GM19193 (cell line): Measurements from ENCODE around the gene SKP1.

Experiments used
- POLR2A ChIP-seq: IDR thresholded peaks from 4 replicates; pipeline ENCODE4 v1.6.1; 2011; ENCODE audit not compliant: insufficient read depth, insufficient read length; ENCODE audit errors: extremely low read depth

Gene SKP1

DNA sequence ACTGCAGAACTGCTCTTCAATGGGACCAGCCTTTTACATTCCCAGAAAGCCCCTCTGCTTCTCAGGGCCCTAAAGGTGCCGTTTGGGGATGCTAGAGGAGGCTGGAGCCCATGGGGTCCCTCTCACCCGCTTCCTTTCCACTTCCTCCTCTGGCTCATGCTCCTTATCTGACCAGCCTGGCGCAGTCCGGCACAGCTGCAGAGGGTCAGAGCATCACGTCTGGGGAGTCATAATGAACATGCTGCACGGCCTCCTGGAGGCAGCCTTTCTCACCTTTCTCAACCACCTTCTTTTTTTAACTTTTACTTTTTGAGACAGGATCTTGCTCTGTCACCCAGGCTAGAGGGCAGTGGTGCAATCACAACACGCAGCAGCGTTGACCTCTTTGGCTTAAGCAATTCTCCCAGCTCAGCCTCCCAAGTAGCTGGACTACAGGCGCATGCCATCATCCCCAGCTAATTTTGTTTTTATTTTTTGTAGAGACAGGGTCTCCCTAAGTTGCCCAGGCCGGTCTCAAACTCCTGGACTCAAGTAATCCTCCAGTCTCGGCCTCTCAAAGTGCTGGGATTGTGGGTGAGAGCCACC lies 77.4 kb downstream of the SKP1 start:
- no peak for TF ChIP-seq POLR2A
